ENCODE measurements around the gene RBL2. TPM values are rescaled to one million over a fixed set of nuclear protein-coding genes. Genes with fewer than 3 reads are reported as not detected.

RBL2 gene
- total and polyA plus RNA-seq, 2 of the 13 experiments (the other 11 are each of a cell fraction or from before 2014, with no cell fraction given), result 41.2 to 60.9 TPM

- TF ChIP-seq NFAT5 (CRISPR knock-in tag; IDR thresholded peaks at IDR 0.05) (peak; percentile 49), ZNF749 (CRISPR knock-in tag; IDR thresholded peaks at IDR 0.05; ENCODE audit: borderline replicate concordance) (peak; percentile 88), CBX5 (CRISPR knock-in tag; IDR thresholded peaks at IDR 0.05; ENCODE audit: borderline replicate concordance) (no peak; the same call in 1 of the 2 replicates), ZNF264 (CRISPR knock-in tag; IDR thresholded peaks at IDR 0.05) (peak; percentile 48; the same call in 1 of the 2 replicates), ZNF644 (CRISPR knock-in tag; IDR thresholded peaks at IDR 0.05; ENCODE audit: low read depth) (no peak), DR1 (CRISPR knock-in tag; IDR thresholded peaks at IDR 0.05) (peak; percentile 49), JUN (CRISPR knock-in tag; IDR thresholded peaks at IDR 0.05) (peak; percentile 75), AKNA (CRISPR knock-in tag; IDR thresholded peaks at IDR 0.05; ENCODE audit: borderline replicate concordance) (no peak), ZNF263 (CRISPR knock-in tag; IDR thresholded peaks at IDR 0.05) (0 out of 2 replicates have a peak, but pooled peaks have one; percentile 1), YY1 (IDR thresholded peaks at IDR 0.05; ENCODE audit: insufficient read depth, insufficient replicate concordance, low read depth, low read length) (peak; percentile 89), RORA (CRISPR knock-in tag; IDR thresholded peaks at IDR 0.05) (no peak), ZNF225 (CRISPR knock-in tag; IDR thresholded peaks at IDR 0.05) (peak; percentile 65), GATAD1 (CRISPR knock-in tag; IDR thresholded peaks at IDR 0.05) (peak; percentile 91), ZNF101 (CRISPR knock-in tag; IDR thresholded peaks at IDR 0.05; ENCODE audit: borderline replicate concordance, low read depth) (0 out of 2 replicates have a peak, but pooled peaks have one; percentile 46), CBFB (CRISPR knock-in tag; IDR thresholded peaks at IDR 0.05) (peak; percentile 87), ZBTB2 (CRISPR knock-in tag; IDR thresholded peaks at IDR 0.05; ENCODE audit: low read depth) (no peak), TOPORS (CRISPR knock-in tag; IDR thresholded peaks at IDR 0.05) (no peak), CEBPB (IDR thresholded peaks at IDR 0.05; ENCODE audit: borderline replicate concordance, low read depth, low read length) (no peak), ZNF772 (CRISPR knock-in tag; IDR thresholded peaks at IDR 0.05) (peak; percentile 15; the same call in 1 of the 2 replicates)
Measured at GRCh38 chr16:53434377-53435065, at the start of gene RBL2 (continued).

All from HepG2 (cell line).